ENCODE results near the gene YIPF1.

- TF ChIP-seq CTCF (IDR thresholded peaks at IDR 0.05) = no peak
- no peak for TF ChIP-seq EZH2 (IDR thresholded peaks at IDR 0.05)
- no peak for TF ChIP-seq EZH2phosphoT487 (IDR thresholded peaks at IDR 0.05)
Measured at GRCh38 chr1:53894644-53895043, 5.0 kb upstream of the YIPF1 start.
